ENCODE results near the gene SUCLG1. TPM values are rescaled to one million over a fixed set of nuclear protein-coding genes. Genes with fewer than 3 reads are reported as not detected.

SUCLG1 gene
- total and polyA plus RNA-seq, 10 of the 15 experiments (the other 5 are each of a cell fraction or from before 2014, with no cell fraction given): 75.4 to 197 (median 93.6) TPM

GRCh38 chr2:84491256-84491655 is 32.2 kb upstream of the SUCLG1 start (continued):
- TF ChIP-seq BCL3 (IDR thresholded peaks at IDR 0.05; ENCODE audit: borderline replicate concordance, insufficient read depth, low read depth, low read length, poor library complexity, severe bottlenecking) (no peak), NKRF (conservative IDR thresholded peaks at IDR 0.05) (no peak), RUNX3 (IDR thresholded peaks at IDR 0.05; ENCODE audit: low read length) (no peak)

- FAIRE-seq (no peak), ATAC-seq (no peak), DNase-seq (ENCODE audit: low read depth, low spot score) (no peak)
- Histone ChIP-seq H3K4me3 (no peak overlapping the region), H3K27ac (ENCODE audit: control insufficient read depth, insufficient read depth) (no peak overlapping the region), H3K27me3 (replicated peaks in 1 of 2; ENCODE audit: control insufficient read depth in 2 of 2, insufficient read depth in 2 of 2, low read length in 1 of 2) (peaks cover 2 to 3% of the 10 kb centered on the region in 2 experiments; a peak in 2 of 4 replicates), H4K20me1 (ENCODE audit: control insufficient read depth, insufficient read depth) (no peaks in the 10 kb centered on the region), H3K4me1 (ENCODE audit: control insufficient read depth, insufficient read depth, low read length) (no peaks in the 10 kb centered on the region), H3K9ac (ENCODE audit: control insufficient read depth, insufficient read depth, low read length) (no peak overlapping the region), H2AFZ (ENCODE audit: control insufficient read depth, low read depth, low read length) (no peak overlapping the region), H3K4me2 (ENCODE audit: control insufficient read depth, insufficient read depth) (no peak overlapping the region), H3K79me2 (ENCODE audit: control insufficient read depth, insufficient read depth, low read length) (no peaks in the 10 kb centered on the region), H3K9me3 (replicated peaks; ENCODE audit: control insufficient read depth, insufficient read depth, low read length) (no peaks in the 10 kb centered on the region), H3K36me3 (ENCODE audit: control insufficient read depth in 2 of 2, insufficient read depth in 2 of 2, low read length in 1 of 2) (no peaks in the 10 kb centered on the region)
- ChIA-PET RAD21 (ENCODE audit: unreplicated experiment) (no interaction called here), CTCF (interaction anchor here (1.5 kb wide), 1 partner anchor 10 kb away, joined by 3 read pairs; no protein-coding TSS in a partner anchor), POLR2A (no interaction called here), SMC1A (ENCODE audit: uncharacterized antibody, unreplicated experiment) (no interaction called here)
- BruUV-seq (replicated peaks): no TSS peak
- WGBS (ENCODE audit: insufficient coverage, insufficient replicate concordance, low lambda C conversion rate, missing lambda C conversion rate): 25% methylated on average over 3 of the region's 3 CpGs
- intact Hi-C loops (cut with micrococcal nuclease; ENCODE audit: unreplicated experiment) (no loop called here), in situ Hi-C loops (cut with MboI) (no loop called here)
- no peak for TF ChIP-seq ZNF24 (IDR thresholded peaks at IDR 0.05)
- no peak for TF ChIP-seq EZH2 (IDR thresholded peaks at IDR 0.05; ENCODE audit: borderline replicate concordance, control insufficient read depth, low read depth, low read length)
- no peak for TF ChIP-seq IRF4 (IDR thresholded peaks at IDR 0.05; ENCODE audit: low read depth, low read length)
- no peak for TF ChIP-seq ELK1 (IDR thresholded peaks at IDR 0.05; ENCODE audit: low read depth, low read length)
- TF ChIP-seq CHD1 (IDR thresholded peaks at IDR 0.05; ENCODE audit: low read depth, low read length): no peak
- no peak for TF ChIP-seq ZNF217 (IDR thresholded peaks at IDR 0.05)
- TF ChIP-seq SIN3A (IDR thresholded peaks at IDR 0.05; ENCODE audit: low read depth, low read length): no peak
- no peak for TF ChIP-seq ASH2L (IDR thresholded peaks at IDR 0.05; ENCODE audit: borderline replicate concordance, low read depth)
- no peak for TF ChIP-seq ZBTB40 (IDR thresholded peaks at IDR 0.05; ENCODE audit: borderline replicate concordance)
- TF ChIP-seq HDGF (IDR thresholded peaks at IDR 0.05): no peak
- TF ChIP-seq NFXL1 (IDR thresholded peaks at IDR 0.05; ENCODE audit: borderline replicate concordance): no peak
These were observed 28.4 kb upstream of the SUCLG1 start for GRCh38 chr2:84487298-84487996.

Data from GM12878 (cell line).